IPS-18c (cell line): ENCODE results near the gene PRR36.
A peak's percentile ranks its signal among the peaks of the same experiment; 100 is the strongest.

Source experiments
- H3K4me3 ChIP-seq: 2 replicates; pipeline ENCODE4 v1.7.0; 2013; ENCODE audit warnings: low read depth, mild to moderate bottlenecking, low read length, moderate library complexity; ENCODE audit not compliant: insufficient read depth
- H3K9me3 ChIP-seq: one replicate; pipeline ENCODE4 v1.6.1; 2013; ENCODE audit warnings: mild to moderate bottlenecking, low read length, moderate library complexity; ENCODE audit not compliant: control insufficient read depth, insufficient read depth

The PRR36 gene

DNA sequence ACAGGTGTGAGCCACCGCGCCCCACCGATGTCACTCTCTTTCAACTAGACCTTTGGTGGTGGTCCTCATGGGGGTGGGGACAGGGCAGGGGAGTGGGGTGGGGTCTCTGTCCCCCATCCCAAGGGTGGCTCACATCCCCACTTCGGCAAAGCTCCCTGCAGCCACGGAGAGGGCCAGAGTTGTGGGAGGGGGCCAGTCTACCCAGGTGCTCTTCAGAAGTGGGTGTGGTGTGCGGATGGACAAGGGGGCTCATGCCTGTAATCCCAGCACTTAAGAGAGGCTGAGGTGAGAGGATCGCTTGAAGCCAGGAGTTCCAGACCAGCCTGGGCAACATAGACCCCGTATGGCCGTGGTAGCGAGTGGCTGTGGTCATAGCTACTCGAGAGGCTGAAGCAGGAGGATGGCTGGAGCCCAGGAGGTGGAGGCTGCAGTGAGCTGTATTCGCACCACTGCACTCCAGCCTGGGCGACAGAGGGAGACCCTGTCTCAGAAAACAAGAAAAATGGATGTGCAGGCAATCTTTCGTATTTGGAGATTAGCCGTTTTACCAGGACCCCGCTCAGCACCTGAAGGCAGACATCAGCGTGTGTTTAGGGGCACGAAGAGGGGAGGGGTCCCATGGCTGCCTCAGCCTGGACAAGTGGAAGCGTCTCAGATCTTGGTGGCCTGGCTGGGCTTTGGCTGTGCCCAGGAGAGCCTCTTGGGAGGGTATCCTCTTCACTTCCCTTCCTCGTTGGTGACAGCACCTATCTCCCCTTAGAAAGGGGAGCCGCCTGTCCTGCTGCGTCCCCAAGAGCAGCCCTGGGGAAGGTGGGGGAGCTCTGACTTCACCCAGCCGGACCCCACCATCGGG is 41.3 kb upstream of the PRR36 start:
- Histone ChIP-seq H3K9me3 (no peaks in the 10 kb centered on the region), H3K4me3 (peak overlapping the region; percentile 55; the same call in 1 of the 2 replicates)

DNA sequence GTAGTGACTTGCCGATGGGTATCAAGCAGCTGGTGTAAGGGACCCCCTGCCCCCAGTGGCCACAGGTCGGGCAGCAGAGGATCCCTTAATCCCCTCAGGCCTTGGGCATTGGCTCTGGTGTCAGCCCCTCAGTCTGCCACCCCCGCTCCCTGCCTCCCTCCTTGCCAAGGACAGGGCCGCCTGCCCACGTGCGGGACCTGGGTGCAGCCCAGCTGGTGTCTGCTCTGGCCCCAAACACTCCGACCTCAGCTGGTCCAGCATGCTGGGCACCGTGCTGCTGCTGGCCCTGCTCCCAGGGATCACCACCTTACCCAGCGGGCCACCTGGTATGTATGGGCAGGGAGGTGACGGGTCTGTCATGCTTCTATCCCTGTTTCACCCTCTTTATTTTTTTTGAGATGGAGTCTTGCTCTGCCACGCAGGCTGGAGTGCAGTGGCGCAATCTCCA is 40.4 kb upstream of the PRR36 start, which contains the start of gene TGFBR3L:
TGFBR3L (plus strand) TSS at position 233 of the 448 bp plus-strand sequence.
- H3K4me3 ChIP-seq = peak within 1 kb of the TSS; percentile 55; the same call in 1 of the 2 replicates
- no peaks in the 10 kb centered on the region for H3K9me3 ChIP-seq

DNA sequence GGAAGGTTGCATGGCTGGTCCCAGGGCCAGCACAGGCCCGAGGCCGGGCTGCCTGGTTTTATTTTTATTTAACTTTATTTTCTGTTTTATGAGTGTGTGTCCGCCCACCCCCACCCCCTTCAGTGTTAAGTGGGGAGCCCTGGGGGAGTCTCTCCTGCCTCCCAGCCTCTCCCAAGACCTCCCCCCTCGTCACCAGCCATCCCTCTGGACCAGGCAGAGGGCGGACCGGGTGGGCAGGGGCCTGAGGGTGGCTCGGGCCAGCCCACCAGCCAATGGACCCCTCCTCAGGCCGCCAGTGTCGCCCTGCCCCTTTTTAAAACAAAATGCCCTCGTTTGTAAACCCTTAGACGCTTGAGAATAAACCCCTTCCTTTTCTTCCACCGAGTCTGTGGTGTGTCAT is 39.9 kb upstream of the PRR36 start:
- Histone ChIP-seq H3K9me3 (no peaks in the 10 kb centered on the region), H3K4me3 (no peak overlapping the region)

DNA sequence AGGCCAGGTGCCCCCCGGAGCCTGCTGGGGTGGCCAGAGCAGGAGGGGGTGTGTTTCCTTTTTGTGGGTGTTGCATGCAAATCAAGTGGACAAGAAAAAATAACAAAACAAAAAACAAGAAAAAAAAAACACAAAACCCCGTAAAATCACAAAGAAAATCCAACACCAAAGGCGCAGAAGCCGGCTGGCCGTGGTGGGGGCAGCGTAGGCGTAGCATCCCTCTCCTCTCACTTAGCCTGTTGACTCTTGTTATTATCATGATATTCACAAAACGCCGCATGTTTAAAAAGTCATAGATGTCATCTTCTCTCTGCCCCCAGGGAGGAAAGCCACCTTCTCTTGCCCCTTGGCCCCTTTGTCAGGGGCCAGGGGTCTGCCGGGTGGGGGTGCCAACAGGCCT is 39.5 kb upstream of the PRR36 start:
- no peaks in the 10 kb centered on the region for H3K9me3 ChIP-seq
- no peak overlapping the region for H3K4me3 ChIP-seq

DNA sequence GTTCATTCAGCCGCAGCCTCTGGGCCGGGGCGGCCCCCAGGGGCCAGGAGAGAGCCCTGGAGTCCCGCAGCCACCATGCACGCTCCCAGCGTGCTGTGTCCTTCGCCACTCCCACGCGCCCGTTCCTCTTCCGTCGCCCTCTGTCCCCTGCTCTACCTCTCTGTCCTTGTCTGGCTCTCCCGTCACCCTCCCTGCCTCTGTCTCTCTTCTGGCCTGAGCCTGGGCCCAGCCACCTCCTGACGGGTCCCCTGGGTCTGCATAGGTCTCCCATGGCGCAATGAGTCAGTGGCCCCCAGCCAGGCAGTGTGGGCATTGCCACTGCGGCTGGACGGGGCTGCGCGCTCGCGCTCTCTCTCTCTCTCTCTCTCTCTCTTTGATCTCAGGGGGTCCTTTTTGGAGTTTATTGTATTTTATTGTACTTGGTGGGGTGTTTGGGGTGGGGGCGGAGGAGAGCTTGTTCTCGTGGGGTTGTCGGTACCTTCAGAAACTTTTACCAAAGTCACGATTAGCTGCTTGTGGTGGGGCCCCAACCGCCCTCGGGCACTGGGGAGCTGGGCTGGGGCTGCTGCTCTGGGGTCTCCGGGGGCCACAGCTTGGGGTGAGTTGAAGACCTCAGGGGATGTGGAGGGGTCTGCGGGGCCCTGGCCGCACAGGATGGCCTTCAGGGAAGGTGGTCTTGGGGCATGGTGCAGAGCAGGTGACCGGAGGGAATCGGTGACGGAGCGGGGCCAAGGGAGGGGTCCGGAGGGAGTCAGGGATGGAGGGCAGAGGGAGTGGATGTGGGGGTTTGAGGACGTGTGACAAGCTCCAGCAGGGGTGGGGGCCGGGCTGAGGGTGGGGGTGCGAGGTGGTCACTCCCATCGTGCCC is 38.7 kb upstream of the PRR36 start:
- Histone ChIP-seq H3K9me3 (no peaks in the 10 kb centered on the region), H3K4me3 (no peak overlapping the region)

DNA sequence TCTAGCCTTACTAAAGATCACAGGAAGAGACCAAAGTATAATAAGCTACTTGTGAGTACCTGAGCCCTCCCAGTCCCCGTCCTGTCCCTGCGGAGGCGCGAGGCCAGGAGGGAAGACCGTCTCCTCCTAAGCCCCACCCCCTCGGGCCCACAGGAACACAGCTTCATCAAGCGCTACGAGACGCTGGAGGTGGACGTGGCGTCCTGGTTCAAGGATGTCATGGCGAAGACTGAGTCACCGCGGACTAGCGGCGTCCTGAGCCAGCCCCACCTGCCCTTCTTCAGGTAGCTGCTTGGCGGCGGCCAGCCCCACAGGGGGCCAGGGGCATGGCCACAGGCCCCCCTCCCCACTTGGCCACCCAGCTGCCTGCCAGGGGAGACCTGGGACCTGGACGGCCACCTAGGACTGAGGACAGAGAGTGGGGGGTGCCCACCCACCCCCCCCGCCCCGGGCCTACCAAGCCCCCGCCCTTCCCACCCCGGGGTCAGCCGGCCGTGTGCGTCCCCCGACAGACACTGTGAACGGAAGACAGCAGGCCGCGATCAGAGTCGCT is 38.0 kb upstream of the PRR36 start:
- Histone ChIP-seq H3K4me3 (no peak overlapping the region), H3K9me3 (no peaks in the 10 kb centered on the region)

DNA sequence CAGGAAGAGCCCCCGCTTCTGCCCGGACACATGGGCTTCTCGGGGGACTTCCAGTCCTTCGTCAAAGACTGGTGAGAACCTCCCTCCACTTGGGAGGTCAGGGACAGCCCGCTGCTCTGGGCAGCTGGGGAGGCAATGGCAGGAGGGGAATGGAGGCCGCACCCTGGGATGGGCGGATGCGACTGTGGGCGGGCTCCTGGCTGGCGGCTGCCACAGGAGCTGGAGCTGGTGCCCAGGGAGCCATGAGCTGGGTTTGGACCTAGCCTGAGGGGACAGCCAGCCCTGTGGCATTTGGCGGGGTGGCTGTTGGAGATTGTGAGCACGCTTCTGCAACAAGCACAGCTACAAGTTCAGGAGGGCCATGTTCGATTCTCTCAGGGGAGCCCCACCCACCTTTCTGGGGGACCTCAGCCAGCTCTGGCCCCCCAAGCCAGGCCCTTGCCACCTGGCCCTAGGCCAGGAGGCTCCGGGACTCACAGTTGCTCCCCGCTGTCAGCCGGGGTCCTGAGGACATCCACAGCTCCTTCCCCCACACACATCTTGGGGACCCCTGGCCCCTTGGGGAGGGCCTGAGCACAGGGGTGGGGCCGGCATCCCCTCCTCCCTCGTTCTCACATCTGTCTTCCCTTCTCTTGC is 37.4 kb upstream of the PRR36 start:
- Histone ChIP-seq H3K4me3 (no peak overlapping the region), H3K9me3 (no peaks in the 10 kb centered on the region)

DNA sequence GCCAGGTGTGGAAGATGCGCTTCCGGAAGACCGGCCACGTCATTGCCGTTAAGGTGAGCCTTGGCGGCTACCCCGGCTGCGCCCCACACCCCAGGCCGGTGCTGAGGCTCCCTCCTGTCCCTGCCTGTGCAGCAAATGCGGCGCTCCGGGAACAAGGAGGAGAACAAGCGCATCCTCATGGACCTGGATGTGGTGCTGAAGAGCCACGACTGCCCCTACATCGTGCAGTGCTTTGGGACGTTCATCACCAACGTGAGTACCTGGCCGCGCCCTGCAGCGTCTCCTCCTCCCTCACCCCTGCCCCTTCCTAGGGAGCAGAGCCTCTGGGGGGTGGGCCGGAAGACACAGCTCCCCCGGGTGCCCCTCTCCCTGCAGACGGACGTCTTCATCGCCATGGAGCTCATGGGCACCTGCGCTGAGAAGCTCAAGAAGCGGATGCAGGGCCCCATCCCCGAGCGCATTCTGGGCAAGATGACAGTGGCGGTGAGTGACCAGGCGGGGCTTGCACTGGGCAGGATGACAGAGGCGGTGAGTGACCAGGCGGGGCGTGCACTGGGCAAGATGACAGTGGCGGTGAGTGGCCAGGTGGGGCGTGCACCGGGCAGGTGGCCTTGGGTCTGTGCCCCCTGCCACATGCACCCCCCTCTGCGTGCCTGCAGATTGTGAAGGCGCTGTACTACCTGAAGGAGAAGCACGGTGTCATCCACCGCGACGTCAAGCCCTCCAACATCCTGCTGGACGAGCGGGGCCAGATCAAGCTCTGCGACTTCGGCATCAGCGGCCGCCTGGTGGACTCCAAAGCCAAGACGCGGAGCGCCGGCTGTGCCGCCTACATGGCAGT is 36.4 kb upstream of the PRR36 start:
- no peak overlapping the region for H3K4me3 ChIP-seq
- no peaks in the 10 kb centered on the region for H3K9me3 ChIP-seq

DNA sequence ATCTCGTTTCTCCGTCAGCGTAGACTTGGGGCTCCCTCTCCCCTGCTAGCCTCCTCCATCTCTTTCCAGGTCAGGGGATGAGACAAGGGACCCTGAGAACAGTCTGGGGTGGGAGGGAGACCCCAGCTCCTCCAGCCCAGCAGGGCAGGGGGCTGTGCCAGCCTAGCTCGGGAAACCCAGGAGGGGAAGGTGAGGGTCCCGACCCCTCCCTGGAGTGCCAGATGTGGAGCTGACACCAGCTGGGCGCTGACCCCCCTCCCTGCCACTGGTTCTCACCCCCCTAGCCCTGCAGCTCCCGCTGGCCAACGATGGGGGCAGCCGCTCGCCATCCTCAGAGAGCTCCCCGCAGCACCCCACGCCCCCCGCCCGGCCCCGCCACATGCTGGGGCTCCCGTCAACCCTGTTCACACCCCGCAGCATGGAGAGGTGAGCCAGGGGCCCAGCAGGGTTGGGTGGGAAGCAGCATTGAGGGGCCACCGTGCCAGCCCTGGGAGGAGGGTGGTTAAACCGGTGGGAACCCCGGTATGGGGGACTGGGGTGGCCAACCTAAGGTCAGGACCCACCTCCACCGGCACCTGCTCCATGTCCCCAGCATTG is 35.4 kb upstream of the PRR36 start:
- Histone ChIP-seq H3K4me3 (no peak overlapping the region), H3K9me3 (no peaks in the 10 kb centered on the region)

DNA sequence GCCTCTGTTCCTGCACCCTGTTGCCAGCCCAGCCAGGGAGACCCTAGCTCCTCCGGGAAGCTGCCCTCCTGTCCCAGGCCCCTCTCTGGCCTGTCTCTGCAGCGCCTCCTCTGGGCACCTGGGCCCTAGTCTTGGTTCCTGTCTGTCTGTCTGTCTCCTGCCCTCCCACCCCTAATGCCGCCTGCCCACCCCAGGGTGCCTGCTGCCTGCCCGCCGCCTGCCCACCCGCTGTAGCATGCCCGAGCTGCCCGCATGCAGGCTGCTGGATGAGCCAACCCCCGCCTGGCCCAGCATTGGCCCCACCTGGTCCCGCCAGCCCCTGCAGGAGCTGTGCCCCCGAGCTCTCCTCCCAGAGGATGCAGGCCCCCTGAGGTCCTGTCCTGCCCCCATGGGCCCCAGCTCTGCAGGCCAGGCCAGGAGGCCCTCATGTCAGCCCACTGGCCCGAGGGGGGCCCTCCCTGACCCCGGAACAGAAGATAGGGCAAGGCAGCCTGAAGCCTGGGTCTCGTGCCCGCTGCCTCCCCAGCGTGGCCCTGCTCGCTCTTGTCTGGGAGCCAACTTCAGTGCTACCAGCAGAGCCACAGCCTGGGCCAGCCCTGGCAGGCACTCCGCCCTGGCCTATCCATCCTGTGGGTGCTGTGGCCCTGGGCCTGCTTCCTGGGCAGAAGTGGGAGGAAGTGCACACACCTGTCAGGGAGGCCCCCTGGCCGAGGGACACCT is 34.7 kb upstream of the PRR36 start:
- no peak overlapping the region for H3K4me3 ChIP-seq
- no peaks in the 10 kb centered on the region for H3K9me3 ChIP-seq

DNA sequence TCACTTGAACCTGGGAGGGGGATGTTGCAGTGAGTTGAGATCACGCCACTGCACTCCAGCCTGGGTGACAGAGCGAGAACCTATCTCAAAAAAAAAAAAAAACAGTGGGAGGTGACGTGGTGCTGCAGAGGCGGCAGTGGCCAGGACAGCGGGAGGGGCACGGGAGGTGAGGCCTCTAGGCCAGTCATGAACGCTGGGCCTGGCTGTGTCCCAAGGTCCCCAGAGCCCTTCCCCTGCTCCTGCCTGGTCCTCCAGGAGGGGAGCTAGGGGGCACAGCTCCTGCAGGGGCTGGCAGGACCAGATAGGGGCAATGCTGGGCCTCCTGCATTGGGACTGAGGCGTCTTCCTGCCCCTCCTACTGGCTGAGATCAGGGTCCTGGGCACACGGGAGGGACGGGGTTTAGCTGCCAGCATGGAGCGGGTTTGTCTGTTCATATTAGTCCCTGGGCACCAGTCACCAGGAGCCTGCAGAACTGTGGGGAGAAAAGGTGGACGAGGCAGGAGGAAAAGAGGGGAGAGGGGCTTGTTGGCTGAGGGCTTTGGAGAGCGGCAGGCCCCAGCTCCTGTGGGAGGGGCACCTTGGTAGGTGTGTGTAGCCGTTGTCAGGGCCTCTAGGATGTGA is 34.0 kb upstream of the PRR36 start:
- H3K4me3 ChIP-seq = no peak overlapping the region
- no peaks in the 10 kb centered on the region for H3K9me3 ChIP-seq

DNA sequence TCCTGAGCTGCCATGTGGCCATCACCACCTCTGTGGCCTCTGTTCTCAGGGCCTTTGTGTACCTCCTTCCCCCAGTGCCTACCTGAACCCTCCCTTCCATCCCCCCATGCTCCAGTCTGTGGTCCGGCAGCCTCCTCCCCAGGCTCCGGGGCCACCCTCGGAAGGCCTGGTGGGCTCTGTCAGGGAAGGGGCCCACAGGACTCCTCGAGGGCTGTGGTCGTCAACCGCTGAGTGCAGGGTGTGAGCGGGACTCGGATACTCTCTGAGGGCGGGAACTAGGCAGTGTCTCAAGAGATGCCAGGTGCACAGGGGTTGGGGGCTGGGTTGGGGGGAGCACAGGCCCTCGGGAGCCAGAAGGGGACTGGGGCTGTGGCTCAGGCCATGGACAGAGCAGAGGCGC is 33.4 kb upstream of the PRR36 start:
- no peaks in the 10 kb centered on the region for H3K9me3 ChIP-seq
- H3K4me3 ChIP-seq = no peak overlapping the region

DNA sequence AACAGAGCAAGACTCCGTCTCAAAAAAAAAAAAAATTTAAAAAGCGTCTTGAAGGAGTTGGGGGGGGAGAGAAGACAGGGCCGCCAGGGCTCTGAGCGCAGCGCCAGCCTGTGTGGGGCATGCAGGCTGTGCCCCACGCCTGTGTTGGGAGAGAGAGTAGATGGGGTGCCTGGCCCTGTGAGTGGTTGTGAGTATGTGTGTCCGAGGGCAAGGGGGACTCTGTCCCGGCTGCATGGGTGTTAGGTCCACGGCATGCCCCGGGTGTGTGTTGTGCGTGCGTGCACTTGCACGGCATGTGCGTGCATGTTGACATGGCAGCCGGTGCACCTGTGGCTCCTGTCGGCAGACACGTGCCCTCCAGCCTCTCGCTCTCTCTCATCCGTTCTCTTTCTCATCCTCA is 32.9 kb upstream of the PRR36 start:
- H3K4me3 ChIP-seq = no peak overlapping the region

DNA sequence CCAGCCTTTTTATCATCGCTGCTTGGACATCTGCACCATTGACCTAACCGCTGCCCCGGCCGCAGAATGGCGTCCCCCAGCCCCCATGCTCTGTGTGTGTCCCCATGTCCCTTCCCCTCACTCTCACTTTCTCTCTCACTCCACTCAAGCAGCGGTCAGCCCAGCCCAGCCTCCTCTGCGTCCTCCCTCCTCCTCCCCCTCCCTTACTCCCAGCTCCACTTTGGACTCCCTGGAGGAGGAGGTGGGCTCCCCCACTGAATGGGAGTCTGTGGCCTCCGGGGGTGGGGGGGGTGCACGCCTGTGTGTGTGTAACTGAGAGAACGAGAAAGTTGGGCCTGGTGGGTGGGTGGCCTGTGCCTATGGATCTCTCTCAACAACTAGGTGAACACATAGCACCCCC is 31.7 kb upstream of the PRR36 start:
- no peaks in the 10 kb centered on the region for H3K9me3 ChIP-seq
- H3K4me3 ChIP-seq = no peak overlapping the region

More for the DNA sequence above, 32.9 kb upstream of the PRR36 start:
- H3K9me3 ChIP-seq = no peaks in the 10 kb centered on the region

DNA sequence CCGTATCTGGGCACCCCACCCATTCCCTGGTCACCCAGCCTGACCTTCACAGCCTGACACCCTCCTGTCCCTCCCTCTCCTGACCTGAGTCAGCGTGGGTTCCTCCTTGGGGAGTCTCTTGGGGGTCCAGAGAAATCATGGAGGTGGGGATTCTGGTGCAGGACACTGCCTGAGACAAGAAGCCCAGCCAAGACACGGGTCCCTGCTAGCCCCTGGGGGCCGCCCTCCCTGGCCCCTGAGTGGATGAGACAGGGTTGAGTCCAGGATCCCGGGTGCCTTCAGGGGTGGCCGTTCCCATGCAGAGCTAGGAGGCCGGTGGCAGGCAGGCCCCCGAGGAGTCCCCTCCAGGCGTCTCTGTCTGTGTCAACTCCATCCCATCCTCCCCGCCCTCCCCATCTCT is 31.1 kb upstream of the PRR36 start:
- H3K9me3 ChIP-seq = no peaks in the 10 kb centered on the region
- no peak overlapping the region for H3K4me3 ChIP-seq
